Stimulated activated CD4-positive, alpha-beta T cell treated with anti-CD3 and anti-CD28 coated beads, Interleukin-4, amount 100 ng/mL, for 1 hour (primary cell): Measurements from ENCODE around the gene CA5B.
"Not testable (repeated sequence)": the region's sequence is repeated elsewhere in the genome, so short reads cannot be mapped to it uniquely, and the experiment has no call there.

ENCODE experiments used
- DNase-seq: peaks from one replicate; pipeline ENCODE4 v3.0.0-alpha.2; 2020

CA5B gene

GRCh38 chrX:15737959-15738902, at the start of gene CA5B:
Gene CA5B, plus strand, starts transcription at chrX:15738270. Its CDS starts 11,754 bp downstream, at chrX:15750024.
- DNase-seq: peak; percentile 90

GRCh38 chrX:15694941-15695451, 43.1 kb upstream of the CA5B start:
- no peak for DNase-seq

DNA sequence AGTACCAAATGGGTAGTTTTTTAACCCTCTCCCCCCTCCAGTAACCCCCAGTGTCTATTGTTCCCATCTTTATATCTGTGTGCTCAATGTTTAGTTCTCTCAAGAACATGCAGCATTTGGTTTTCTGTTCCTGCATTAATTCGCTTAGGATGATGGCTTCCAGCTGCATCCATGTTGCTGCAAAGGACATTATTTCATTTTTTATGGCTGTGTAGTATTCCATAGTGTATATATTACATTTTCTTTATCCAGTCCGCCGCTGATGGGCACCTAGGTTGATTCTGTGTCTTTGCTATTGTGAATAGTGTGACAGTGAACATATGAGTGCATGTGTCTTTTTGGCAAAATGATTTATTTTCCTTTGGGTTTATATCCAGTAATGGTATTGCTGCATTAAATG, 41.6 kb upstream of the CA5B start:
- no peak for DNase-seq

DNA sequence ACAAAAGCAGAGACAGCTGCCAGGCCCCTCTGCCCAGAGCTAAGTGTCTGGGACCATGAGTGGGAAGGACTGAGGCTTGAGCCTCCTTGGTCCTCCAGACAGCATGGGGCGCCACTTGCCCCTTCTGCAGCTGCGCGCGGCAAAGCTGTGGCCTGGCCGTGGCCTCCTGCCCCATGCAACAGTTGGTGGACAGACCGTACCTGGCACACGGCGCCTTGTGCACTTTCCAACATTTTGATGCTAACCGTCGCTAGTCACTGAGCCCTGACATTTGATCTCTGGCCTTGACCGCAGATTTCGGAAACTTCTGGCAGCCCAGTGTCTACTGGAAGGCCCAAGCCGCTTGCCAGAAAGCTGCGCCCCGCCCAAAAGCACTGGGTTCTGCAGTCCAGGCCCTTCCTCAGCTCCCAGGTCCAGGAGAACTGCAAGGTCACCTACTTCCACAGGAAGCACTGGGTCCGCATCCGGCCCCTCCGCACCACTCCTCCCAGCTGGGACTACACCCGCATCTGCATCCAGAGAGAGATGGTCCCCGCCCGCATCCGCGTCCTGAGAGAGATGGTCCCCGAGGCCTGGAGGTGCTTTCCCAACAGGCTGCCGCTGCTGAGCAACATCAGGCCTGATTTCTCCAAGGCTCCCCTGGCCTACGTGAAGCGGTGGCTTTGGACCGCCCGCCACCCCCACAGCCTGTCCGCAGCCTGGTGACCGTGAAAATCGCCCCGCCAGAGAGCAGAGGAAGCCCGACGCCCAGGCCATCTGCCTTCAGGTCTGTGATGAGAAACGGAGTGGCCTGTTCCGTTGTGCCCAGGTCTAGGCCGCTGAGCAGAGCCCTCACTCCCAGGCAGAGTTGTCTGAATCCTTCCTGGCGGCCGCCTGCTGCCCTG, 35.3 kb upstream of the CA5B start:
- DNase-seq: no peak

- not testable (repeated sequence) for DNase-seq
Observed at GRCh38 chrX:15703809-15704208, 34.3 kb upstream of the CA5B start.

- DNase-seq: not testable (repeated sequence)
Observed at GRCh38 chrX:15704273-15704672, 33.8 kb upstream of the CA5B start.

GRCh38 chrX:15714529-15714928, 23.5 kb upstream of the CA5B start:
- DNase-seq: no peak

DNA sequence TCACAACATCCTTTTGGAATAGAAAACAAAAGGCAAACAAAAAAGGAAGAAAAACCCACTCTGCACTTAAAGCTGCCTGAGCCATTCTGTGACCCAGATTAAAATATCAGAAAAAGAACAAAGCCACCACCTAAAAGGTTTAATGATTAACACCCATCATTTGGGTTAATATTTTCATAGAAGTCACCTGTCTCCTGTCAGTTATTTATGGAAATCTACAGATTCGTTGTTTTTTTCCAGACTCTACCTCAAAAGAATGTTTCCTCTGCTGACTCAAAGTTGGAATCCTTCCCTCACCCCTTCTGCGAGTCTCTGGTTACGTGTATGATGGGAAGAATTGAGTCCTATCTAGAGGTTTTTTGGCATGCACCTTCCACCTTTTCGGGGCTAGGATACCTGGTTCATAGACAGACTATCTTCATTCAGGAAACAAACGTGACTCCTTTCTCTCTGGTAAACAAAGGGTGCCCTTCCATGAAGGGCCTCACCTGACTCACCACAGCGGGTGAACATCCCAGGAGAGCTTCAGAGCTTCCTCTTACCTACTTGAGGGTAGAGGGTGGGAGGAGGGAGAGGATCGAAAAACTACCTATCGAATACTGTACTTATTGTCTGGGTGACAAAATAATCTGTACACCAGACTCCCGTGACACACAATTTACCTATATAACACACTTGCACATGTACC, 19.6 kb upstream of the CA5B start:
- DNase-seq: no peak

DNA sequence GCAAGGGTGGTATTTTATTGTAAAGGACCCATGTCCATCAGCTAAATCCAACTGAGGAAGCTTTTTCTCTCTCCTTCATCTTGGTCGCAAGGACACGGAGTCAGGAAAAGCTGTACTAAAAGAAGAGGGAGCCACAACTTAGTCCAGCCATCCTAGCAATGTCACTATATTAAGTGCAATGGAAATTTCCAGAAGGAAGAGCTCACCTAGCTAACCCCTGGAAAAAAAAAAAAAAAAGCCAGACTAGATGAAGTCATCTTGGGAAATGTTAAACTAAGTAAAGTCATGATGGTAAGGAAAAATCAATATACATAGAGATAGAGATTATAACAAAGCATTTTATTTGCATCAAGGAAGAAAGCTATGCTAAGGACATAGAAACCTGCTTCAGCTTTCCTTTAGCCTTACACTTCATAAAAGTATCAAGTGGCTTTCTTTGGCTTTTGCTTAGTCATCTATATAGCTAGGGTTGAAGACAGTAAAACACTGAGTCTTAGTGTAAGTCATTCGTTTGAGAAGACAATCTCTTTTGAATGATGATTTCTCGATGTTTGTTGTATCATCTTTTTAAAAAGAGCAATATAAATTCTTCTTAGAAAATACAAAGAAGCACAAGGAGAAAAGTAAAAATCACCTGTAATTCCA, 18.6 kb upstream of the CA5B start:
- DNase-seq: no peak

- no peak for DNase-seq
Observed at GRCh38 chrX:15721911-15722310, 16.2 kb upstream of the CA5B start.

- DNase-seq: no peak
Observed at GRCh38 chrX:15723887-15724517, 14.1 kb upstream of the CA5B start.

- no peak for DNase-seq
Observed at GRCh38 chrX:15724911-15725310, 13.2 kb upstream of the CA5B start.

- DNase-seq: not testable (repeated sequence)
Observed at GRCh38 chrX:15731368-15731767, 6.7 kb upstream of the CA5B start.

DNA sequence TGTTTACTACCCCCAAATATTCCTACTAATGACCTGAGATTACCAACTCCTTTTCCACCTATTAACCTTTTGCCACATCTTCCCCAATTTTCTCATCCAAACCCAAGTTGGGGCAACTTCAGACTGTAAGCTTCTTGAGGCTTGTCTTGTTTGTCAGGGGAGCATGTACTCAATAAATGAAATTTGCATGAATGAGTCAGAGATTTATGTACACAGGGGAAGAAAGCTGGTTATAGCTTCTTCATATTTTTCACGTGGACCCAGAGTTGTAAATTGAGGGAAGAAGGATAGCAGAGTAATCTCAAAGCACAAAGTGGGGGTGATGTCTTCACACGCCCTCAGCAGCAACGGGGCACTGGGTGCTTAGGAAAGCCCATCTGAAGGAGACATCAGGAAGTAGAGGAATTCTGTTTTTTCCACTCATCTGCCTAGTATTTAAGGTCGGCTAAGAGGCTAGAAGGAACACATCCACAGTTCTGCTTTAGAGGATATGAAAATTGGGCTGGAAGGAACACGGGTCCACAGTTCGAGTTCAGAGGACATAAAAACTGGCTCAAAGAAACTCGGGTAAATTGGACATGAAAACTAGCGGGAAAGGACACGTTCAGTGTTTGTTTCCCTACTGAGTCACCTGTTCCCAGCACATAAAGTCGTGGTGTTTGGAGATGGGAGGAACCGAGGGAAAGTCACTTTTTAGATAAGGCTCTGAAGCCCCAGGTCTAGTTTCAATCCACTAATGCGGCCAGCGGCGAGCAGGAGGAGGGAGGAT, 696 bp upstream of the CA5B start:
- no peak for DNase-seq

DNA sequence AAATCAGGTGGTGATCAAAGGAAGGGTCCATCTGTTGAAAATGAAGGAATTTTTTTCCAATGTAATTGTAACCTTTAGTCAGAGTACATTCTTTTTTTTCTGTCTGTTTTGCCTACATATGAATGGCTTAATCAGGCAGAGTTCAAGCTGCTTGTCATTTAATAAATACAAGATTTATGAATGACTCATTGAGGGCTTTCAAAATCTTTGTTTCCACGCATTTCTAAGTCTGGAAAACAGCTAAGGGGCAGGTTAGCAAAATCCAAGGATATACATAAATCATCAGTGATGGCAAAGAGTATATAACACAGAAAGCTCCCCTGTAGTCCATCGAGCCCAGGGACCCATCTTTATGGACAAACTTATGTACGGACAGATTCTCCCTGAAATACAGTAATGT, 1.8 kb downstream of the CA5B start:
- DNase-seq: no peak

DNA sequence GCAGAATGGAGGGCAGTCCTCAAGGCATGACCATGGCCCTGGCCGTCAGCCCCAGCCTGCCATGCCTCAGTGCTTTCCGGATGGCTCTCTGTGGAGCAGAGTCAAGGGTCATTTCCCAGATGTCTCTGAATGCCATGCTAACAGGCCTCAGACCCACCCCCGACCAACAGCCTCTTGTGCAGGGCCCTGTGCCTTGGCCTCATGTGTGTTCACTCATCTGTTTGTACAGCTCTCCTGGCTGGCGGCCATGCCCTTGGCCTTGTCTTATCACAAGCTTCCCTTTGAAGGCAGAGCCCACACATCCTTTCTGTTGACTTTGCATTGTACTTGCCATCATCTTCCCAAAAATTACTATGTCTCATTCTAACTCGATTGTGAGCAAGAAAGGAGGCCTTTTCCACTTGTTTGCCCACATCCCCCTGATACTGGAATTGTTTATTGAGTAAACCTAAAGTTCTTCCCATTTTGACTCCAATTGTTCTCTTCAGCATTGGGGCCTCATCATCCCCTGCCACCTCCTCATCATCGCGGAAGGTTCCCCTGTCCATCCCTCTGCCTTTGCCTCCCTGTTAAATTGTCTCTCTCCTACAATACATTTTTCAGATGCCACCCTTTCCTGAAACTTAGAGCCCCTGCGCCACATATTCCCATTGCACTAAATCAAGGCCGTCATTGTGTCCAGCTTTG, 6.3 kb downstream of the CA5B start:
- DNase-seq: no peak

GRCh38 chrX:15745179-15745578, 7.1 kb downstream of the CA5B start:
- DNase-seq: no peak

GRCh38 chrX:15746651-15747050, 8.6 kb downstream of the CA5B start:
- DNase-seq: not testable (repeated sequence)

DNA sequence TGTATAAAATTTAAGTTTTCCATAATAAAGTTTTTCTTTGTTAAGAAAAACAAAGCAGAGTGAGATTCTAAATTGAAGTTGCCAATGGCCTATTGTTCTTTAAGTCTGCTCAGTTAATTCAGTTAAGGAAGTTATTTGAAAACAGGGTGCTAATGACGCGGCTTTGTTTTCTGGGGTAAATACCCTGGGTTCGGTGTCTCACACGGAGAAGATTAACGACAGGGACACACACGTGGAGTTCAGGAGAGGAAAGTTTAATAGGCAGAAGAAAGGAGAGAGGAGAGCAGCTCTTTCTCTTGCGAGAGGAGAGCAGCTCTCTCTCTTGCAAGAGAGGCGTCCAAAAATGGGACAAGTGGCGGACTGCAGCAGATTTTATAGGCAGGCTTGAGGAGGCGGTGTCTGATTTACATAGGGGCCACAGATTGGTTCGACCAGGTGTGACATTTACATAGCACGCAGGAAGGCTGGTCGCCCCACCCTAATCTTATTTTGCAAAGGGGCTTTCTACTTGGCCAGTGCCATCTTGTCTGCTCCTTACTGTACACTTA, 9.6 kb downstream of the CA5B start:
- DNase-seq: no peak

GRCh38 chrX:15748841-15749240, 10.8 kb downstream of the CA5B start:
- no peak for DNase-seq
